ENCODE results near the gene VWCE.

VWCE gene

GRCh38 chr11:61325649-61326414 is 30.7 kb upstream of the VWCE start:
- no peak for DNase-seq

- DNase-seq: no peak
Observed at GRCh38 chr11:61315260-61315659, 20.1 kb upstream of the VWCE start.

- no peak for DNase-seq
Observed at GRCh38 chr11:61310749-61311148, 15.6 kb upstream of the VWCE start.

GRCh38 chr11:61309739-61310138 is 14.6 kb upstream of the VWCE start:
- DNase-seq: no peak

GRCh38 chr11:61309141-61309540 is 14.0 kb upstream of the VWCE start:
- no peak for DNase-seq

- DNase-seq: no peak
Observed at GRCh38 chr11:61307354-61307753, 12.2 kb upstream of the VWCE start.

GRCh38 chr11:61306221-61306620 is 11.1 kb upstream of the VWCE start:
- DNase-seq: no peak

- DNase-seq: no peak
Observed at GRCh38 chr11:61305417-61305816, 10.3 kb upstream of the VWCE start.

- DNase-seq: no peak
Observed at GRCh38 chr11:61303725-61304124, 8.6 kb upstream of the VWCE start.

- no peak for DNase-seq
Observed at GRCh38 chr11:61302550-61302949, 7.4 kb upstream of the VWCE start.

GRCh38 chr11:61298663-61299244 is 3.6 kb upstream of the VWCE start:
- no peak for DNase-seq

GRCh38 chr11:61297746-61298145 is 2.6 kb upstream of the VWCE start:
- peak; percentile 89 for DNase-seq

GRCh38 chr11:61297341-61297740 is 2.2 kb upstream of the VWCE start:
- DNase-seq: peak; percentile 47

GRCh38 chr11:61295596-61295926 is 445 bp upstream of the VWCE start:
- DNase-seq: no peak

- DNase-seq: no peak
Observed at GRCh38 chr11:61293867-61294716, 1.0 kb downstream of the VWCE start.

- DNase-seq: no peak
Observed at GRCh38 chr11:61292356-61292755, 2.8 kb downstream of the VWCE start.

GRCh38 chr11:61290905-61291690 is 4.0 kb downstream of the VWCE start:
- no peak for DNase-seq

GRCh38 chr11:61287338-61287977 is 7.7 kb downstream of the VWCE start:
- DNase-seq: no peak

- DNase-seq: no peak
Observed at GRCh38 chr11:61283613-61284012, 11.5 kb downstream of the VWCE start.

GRCh38 chr11:61281581-61282250 is 13.4 kb downstream of the VWCE start:
- DNase-seq: no peak

GRCh38 chr11:61280883-61281580 is 14.1 kb downstream of the VWCE start:
- no peak for DNase-seq
